Measurements from ENCODE around the gene EFCAB14. TPM values are rescaled to one million over a fixed set of nuclear protein-coding genes. Genes with fewer than 3 reads are reported as not detected.
"Not testable (repeated sequence)": the region's sequence is repeated elsewhere in the genome, so short reads cannot be mapped to it uniquely, and the experiment has no call there.

The EFCAB14 gene
- total RNA-seq, 3 donors from 2014 or later (not counting 1 experiment from before 2014, with no cell fraction given): 77.7 to 130 (median 119) TPM

- H3K36me3 Mint-ChIP-seq: peaks cover 7% of the 10 kb centered on the region
- peaks cover 29% of the 10 kb centered on the region for H3K36me3 ChIP-seq (ENCODE audit: control insufficient read depth, insufficient read depth, low read length)
- ATAC-seq (no peak), DNase-seq (no peak)
- H3K4me3 Mint-ChIP-seq: no peak overlapping the region
- H3K27ac ChIP-seq (ENCODE audit: low read length): no peak overlapping the region
- intact Hi-C loops (cut with micrococcal nuclease): no loop called here
- H3K4me1 ChIP-seq (ENCODE audit: control insufficient read depth, insufficient read depth, low read length): no peaks in the 10 kb centered on the region
- no peaks in the 10 kb centered on the region for H3K9me3 ChIP-seq (ENCODE audit: control insufficient read depth, insufficient read depth, low read length)
- no peak overlapping the region for H3K4me3 ChIP-seq (ENCODE audit: low read length)
- no peaks in the 10 kb centered on the region for H3K27me3 ChIP-seq (ENCODE audit: control insufficient read depth, insufficient read depth, low read length)
- peaks cover 3% of the 10 kb centered on the region in 2 donors for H3K9me3 Mint-ChIP-seq
- H3K4me1 Mint-ChIP-seq: no peaks in the 10 kb centered on the region
- no peak for TF ChIP-seq CTCF (IDR thresholded peaks at IDR 0.05)
- H3K27me3 Mint-ChIP-seq (ENCODE audit: low read depth in 2 of 2): no peaks in the 10 kb centered on the region
- no peak overlapping the region for H3K27ac Mint-ChIP-seq
- WGBS (ENCODE audit: insufficient coverage): 83% methylated on average over 1 of the region's 1 CpG
These were observed 61.1 kb downstream of the EFCAB14 start for GRCh38 chr1:46657775-46658174.

GRCh38 chr1:46656643-46657042, 62.3 kb downstream of the EFCAB14 start:
- no peak overlapping the region for H3K4me3 Mint-ChIP-seq
- intact Hi-C loops (cut with micrococcal nuclease): no loop called here
- H3K27me3 ChIP-seq (ENCODE audit: control insufficient read depth, insufficient read depth, low read length): no peaks in the 10 kb centered on the region
- no peaks in the 10 kb centered on the region for H3K27me3 Mint-ChIP-seq (ENCODE audit: low read depth in 2 of 2)
- no peak overlapping the region for H3K27ac Mint-ChIP-seq
- H3K36me3 Mint-ChIP-seq: peaks cover 7% of the 10 kb centered on the region
- H3K4me1 ChIP-seq (ENCODE audit: control insufficient read depth, insufficient read depth, low read length): no peaks in the 10 kb centered on the region
- no peaks in the 10 kb centered on the region for H3K4me1 Mint-ChIP-seq
- no peaks in the 10 kb centered on the region for H3K9me3 ChIP-seq (ENCODE audit: control insufficient read depth, insufficient read depth, low read length)
- WGBS (ENCODE audit: insufficient coverage): 92% methylated on average over 2 of the region's 2 CpGs
- H3K27ac ChIP-seq (ENCODE audit: low read length): no peak overlapping the region
- DNase-seq (no peak), ATAC-seq (no peak)
- H3K36me3 ChIP-seq (ENCODE audit: control insufficient read depth, insufficient read depth, low read length): peaks cover 31% of the 10 kb centered on the region
- H3K4me3 ChIP-seq (ENCODE audit: low read length): no peak overlapping the region
- TF ChIP-seq CTCF (IDR thresholded peaks at IDR 0.05): no peak
- H3K9me3 Mint-ChIP-seq: peaks cover 3% of the 10 kb centered on the region in 2 donors

GRCh38 chr1:46655848-46656247, 63.1 kb downstream of the EFCAB14 start:
- no peak overlapping the region for H3K27ac ChIP-seq (ENCODE audit: low read length)
- H3K4me3 ChIP-seq (ENCODE audit: low read length): no peak overlapping the region
- Mint-ChIP-seq H3K36me3 (peaks cover 9% of the 10 kb centered on the region), H3K27ac (no peak overlapping the region), H3K9me3 (peaks cover 3% of the 10 kb centered on the region in 2 donors), H3K27me3 (ENCODE audit: low read depth in 2 of 2) (no peaks in the 10 kb centered on the region), H3K4me1 (no peaks in the 10 kb centered on the region), H3K4me3 (no peak overlapping the region)
- no peak for ATAC-seq
- H3K36me3 ChIP-seq (ENCODE audit: control insufficient read depth, insufficient read depth, low read length): peaks cover 31% of the 10 kb centered on the region
- no peaks in the 10 kb centered on the region for H3K9me3 ChIP-seq (ENCODE audit: control insufficient read depth, insufficient read depth, low read length)
- TF ChIP-seq CTCF (IDR thresholded peaks at IDR 0.05): no peak
- DNase-seq: no peak
- no peaks in the 10 kb centered on the region for H3K27me3 ChIP-seq (ENCODE audit: control insufficient read depth, insufficient read depth, low read length)
- H3K4me1 ChIP-seq (ENCODE audit: control insufficient read depth, insufficient read depth, low read length): no peaks in the 10 kb centered on the region
- intact Hi-C loops (cut with micrococcal nuclease): no loop called here

DNA sequence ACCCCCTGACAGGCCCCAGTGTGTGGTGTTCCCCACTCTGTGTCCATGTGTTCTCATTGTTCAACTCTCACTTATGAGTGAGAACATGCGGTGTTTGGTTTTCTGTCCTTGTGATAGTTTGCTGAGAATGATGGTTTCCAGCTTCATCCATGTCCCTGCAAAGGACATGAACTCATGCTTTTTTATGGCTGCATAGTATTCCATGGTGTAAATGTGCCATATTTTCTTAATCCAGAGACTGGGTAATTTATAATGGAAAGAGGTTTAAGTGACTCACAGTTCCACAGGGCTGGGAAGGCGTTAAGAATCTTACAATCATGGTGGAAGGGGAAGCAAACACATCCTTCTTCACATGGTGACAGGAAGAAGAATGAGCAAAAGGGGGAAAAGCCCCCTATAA, 64.2 kb downstream of the EFCAB14 start:
- H3K9me3 ChIP-seq (ENCODE audit: control insufficient read depth, insufficient read depth, low read length); H3K4me3 Mint-ChIP-seq; intact Hi-C loops (cut with micrococcal nuclease); ATAC-seq; H3K4me1 ChIP-seq (ENCODE audit: control insufficient read depth, insufficient read depth, low read length); H3K4me1 Mint-ChIP-seq; H3K27ac ChIP-seq (ENCODE audit: low read length); DNase-seq; H3K27ac Mint-ChIP-seq; H3K27me3 ChIP-seq (ENCODE audit: control insufficient read depth, insufficient read depth, low read length); H3K9me3 Mint-ChIP-seq; H3K27me3 Mint-ChIP-seq (ENCODE audit: low read depth in 2 of 2); H3K4me3 ChIP-seq (ENCODE audit: low read length): not testable (repeated sequence)
- peaks cover 35% of the 10 kb centered on the region for H3K36me3 ChIP-seq (ENCODE audit: control insufficient read depth, insufficient read depth, low read length)
- peaks cover 20% of the 10 kb centered on the region for H3K36me3 Mint-ChIP-seq
- 100% methylated on average over 1 of the region's 2 CpGs for WGBS (ENCODE audit: insufficient coverage)
